NCI-H1436 (cell line): Measurements from ENCODE around the gene NXPH1.

Source experiments
- DNase-seq: peaks from one replicate; lab custom pipeline; 2025; lab: John Stamatoyannopoulos, UW

Gene NXPH1

DNA sequence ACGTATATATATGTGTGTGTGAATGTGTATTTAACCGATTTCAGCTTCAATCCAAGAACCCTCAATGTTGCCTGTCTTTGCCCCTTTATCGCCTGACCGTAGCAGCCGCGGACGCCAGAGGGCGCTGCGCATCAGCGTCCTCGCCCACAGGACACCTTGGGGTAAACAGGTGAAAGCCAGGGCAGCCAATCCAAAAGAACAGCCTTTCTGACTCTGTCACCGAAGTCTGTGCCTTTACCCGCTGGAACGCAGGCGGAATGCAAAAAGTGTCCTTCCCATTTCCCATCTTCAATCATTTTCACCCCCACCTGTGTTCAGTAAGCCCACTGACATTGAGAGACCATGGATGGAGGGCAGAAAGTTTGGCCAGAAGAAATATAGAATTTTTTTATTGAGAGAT is 3.6 kb downstream of the NXPH1 start:
- no peak for DNase-seq

DNA sequence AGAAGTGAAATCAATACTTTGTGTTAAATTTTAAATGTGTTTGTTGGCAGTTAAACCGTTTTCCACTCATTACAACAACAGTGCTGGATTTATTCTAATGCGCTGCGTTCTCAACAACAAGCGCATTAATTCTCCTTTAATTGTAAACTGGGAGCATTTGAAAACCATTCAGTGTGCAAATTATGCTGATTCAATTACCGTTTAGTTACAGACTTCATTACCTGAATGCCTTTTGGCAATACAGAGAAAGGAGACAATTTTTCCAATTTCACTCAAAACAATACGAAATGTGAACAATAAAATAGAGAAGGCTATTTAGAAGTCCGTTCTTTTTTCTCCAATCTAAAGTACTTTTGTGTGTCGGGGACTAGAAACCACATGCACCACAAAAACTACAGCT is 4.2 kb downstream of the NXPH1 start:
- DNase-seq, result no peak

DNA sequence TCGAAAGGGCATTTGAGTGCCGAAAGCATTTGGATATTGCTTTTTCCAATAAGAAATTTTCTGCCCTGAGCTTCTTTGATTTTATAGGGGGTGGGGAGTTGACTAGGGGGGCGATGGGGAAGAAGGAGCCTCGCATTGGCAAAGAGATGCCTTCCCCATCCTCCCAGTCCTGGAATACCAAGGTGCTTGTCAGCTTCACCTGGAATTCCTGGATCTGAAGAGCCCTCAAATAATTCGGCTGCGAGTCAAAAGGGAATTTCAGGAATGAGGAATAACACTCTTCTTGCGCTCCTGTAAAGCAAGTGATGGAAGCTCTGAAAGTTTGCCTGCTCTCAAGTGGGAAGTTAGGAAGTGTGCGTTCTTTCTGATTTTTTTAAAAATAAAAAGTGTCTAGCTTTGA is 7.3 kb downstream of the NXPH1 start:
- no peak for DNase-seq

DNA sequence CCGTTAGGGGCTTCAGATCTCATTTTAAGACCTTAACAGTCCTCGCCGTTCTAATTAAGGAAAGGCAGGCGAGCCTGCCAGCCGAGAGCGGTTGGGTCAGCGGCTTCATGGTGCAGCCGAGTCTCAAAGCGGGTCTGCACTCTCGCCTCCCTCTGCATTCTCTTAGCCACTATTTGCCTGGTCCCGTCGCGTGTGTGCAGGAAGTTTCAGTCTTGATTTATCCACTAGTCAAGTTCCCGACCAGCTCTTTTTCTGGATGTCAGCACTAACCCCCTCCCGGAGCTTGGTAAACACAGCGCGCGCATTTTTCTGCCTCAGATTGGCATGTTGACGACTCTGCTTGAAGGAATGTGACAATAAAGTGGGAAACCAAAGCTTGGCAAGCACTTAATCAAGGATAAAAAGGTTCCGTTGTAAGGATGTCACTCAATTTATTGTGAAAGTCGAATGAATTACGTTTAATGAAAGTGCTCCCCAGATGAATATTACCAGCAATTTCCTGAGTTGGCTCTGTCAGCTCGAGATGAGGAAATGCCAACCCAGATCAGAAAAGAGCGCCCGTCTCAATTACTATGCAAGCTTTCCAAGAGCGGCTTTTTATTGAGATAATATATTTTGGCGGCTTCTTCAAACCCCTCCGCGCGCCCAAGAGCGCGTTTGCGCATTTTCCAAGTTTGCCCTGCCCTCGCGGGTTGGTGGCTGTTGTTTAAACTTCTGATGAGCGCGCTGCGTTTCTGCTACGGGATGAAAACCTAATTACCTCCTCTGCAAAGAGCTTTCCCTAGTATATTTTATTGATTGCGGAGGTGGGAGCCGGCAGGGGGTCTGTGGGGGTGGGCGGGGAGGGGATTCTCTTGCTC is 7.9 kb downstream of the NXPH1 start:
- DNase-seq, result no peak

DNA sequence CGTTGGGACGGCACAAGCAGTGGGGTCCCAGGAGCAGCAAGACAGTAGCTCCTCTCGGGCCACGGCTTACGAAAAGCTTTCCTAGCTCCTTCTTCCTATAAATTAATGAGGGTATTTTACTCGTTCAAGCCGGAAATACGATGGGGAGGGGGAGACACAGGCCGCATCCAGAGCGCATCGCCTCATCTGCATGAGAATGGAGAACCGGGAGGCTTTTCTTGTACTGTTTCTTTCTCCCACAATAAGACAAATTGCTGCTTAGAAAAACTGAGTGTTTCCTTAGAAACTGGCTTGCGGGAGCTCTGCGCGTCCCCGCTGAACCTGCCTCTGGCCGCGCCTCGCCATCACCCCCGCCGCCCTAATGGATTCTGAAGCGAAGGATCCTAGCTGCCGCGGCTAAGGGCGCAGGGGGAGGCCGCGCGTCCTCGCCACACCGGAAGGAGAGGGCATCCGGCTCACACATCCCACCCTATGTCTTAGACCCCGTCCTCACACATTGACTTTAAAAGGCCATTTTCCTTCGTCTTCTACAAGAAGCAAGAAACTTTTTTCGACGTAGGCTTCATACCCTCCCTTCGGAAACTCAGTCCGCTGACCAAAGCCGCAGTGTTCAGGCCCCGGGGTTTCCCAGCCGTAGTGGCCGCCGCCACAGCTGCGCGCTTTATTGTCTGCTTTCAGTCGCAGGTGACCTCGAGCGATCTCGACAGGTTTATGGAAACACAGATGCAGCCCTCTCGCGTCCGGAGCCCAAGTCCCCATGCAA is 8.8 kb downstream of the NXPH1 start:
- no peak for DNase-seq

DNA sequence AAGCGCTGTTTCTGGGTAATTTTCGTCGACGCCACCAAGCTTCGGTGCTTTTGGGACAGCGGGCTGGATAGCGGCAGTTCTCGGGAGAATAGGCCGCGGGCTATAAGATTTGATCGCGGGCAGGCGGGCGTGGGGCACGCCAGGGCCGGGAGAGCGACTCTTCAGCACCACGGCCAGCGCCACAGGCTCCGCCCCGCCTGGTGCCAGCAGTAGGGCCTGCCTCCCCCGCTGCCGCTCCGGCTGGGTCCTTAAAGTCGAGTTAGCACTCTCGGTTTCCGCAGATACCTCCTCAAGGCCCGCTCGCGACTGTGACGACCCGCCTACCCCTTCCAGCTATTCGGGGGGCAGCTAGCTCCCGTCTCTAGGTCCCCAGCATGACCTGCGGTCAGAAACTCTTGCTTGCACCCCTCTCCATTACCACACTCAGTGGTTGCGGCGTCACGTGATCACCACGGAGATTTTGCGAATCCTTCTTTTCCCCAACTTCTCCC is 9.4 kb downstream of the NXPH1 start:
- DNase-seq, result no peak

DNA sequence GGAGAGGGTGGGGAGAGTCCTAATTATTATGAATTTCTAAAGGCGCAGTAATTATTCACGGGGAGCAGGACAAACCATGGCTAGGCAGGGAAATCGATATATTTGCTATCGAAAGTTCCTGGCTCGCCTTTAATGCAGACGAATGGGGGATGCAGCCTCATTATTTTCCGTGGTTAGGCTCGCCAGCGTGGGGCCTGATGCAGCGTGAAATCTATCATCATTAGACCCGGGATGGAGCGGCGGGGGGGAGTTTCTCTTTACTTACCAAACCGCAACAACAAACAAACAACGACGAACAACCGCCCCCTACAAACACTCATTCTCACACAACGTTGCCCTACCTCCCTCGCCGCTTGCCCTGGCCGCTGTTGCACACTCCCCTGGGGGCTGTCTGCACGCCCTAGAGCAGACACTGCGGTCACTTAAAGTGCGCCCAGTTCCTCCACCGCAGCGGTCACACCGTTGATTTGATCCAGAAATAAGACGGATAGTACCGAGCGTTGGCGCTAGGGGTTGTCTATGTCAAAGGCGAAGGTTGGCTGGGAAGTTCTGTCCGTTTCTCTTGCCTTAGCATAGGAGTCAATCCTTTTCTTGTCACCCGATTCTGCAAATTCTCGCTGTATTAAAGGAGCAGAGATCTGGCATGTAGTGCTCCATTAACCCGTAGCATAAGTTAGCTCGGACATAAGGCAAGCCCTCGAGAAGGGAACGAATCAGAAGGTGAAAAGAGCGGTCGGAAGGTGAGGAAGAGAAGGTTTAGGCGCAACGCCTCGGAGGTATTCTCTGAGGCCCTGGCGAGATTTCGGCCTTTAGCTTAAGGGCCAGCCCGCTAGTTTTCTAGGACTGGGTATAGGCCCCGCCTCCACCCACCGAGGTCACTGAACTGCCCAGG is 10.4 kb downstream of the NXPH1 start:
- DNase-seq, result no peak

DNA sequence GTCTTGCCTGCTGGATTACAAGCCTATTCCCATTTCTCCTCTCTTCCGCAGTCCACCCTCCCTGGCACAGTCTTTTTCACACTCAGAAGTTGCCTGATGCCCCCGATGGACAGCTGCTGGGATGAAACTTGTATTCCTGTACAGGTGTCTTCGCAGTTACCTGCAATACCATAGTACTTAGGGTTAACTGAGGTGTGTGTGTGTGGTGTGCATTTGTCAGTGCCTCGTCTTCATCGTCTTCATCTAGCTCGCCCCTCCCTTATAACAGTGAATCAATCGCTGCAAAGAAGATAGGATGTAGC is 11.0 kb downstream of the NXPH1 start:
- DNase-seq, result no peak

DNA sequence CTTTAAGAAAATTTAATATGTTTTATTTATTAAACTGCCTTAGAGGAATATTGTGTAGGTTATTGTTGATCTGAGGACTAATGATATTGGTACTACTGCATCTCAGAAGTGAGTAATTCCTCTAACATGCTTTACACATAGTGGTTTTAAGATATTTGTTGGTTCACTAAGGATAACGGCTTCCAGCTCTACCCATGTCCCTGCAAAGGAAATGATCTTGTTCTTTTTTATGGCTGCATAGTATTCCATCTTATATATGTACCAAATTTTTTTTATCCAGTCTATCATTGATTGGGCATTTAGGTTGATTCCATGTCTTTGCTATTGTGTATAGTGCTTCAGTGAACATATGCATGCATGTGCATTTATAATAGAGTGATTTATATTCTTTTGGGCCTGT is 20.1 kb downstream of the NXPH1 start:
- no peak for DNase-seq

DNA sequence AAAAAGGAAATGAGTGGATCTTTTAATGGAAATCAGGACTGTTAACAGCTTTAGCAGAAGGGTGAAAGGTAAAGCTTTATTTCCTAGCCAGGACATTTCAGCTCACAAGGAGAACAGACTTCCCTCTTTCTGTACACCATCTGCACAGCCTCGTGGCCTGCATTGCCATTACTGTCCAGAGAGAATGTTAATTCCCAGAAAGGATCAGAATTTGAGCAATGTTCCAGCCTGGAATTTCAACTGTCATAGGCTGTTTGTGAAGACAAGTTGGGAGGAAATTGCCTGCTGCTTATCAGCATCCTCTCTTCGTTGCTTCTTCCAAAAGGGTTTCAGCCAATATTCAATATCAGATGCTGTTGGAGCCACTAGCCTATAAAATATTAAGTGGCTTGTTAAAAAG is 22.0 kb downstream of the NXPH1 start:
- no peak for DNase-seq

DNA sequence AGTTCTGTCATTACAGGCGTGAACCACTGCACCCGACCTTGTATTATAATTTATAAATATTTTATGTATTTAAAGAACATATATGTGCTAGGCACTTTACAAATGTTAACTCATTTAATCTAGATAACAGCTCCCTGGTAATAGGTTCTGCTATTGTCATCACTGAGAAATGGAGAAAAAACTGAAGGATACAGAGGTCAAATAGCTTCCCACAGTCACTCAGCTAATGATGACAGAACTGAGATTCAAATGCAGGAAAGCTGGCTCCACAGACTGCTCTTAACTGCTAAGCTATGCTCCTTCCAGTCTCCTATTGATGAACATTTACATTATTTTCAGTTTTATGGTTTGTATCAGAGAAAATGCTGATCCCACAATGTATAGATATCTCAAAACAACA is 28.9 kb downstream of the NXPH1 start:
- no peak for DNase-seq

DNA sequence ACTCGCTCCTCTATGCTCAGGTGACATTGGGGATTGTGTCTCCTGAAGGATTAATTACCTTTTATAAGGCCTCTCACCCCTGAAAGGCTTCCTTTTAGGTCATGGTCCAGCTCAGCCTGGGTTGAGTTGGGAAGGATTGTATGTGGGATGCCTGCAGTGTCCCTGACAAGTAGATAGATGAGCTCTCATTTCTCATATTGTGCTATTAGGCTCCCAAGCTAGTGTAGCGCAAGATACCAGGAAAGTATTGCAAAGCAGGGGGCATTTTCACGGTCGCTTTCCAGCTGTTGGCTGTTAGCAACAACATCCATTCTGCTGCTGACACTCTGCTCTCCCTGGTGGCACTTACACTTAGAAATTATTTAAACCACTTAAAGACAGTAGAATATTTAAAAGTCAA is 31.9 kb downstream of the NXPH1 start:
- DNase-seq, result no peak

DNA sequence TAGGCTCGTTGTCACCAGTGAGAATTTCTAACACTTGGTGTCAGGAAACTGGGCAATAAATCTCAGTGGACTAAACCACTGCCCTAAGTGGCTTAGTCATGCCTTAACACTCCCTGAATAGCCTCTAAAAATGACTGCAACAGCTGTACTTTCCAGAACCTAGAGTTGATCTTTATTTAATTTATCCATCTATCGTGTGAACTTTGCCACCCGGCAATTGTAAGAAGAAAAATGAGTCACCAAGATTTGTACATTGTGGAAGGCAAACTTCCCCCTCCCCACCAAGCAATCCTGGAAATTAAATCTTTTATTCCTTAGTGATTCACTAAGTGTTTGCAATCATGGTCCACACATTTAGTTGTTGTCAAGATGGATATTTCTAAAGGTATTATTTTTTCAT is 47.1 kb downstream of the NXPH1 start:
- no peak for DNase-seq

DNA sequence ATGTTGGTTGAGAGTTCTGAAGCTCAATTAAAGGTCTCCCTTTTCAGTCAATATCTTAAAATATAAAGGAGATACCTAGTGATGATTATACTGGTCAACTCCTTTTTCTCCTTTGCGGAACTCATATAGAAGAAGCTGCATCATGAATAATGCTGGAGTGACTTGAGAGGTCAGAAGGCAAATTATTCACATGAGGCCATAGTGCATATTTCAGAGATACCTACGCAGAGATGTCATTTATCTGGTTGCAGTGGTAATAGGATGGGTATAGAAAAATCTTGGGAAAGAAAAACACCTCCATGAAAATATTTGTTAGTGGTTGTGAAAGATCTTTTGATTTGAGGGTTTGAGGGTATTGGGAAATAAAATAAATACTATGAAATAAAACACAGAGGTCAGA is 47.7 kb downstream of the NXPH1 start:
- no peak for DNase-seq

DNA sequence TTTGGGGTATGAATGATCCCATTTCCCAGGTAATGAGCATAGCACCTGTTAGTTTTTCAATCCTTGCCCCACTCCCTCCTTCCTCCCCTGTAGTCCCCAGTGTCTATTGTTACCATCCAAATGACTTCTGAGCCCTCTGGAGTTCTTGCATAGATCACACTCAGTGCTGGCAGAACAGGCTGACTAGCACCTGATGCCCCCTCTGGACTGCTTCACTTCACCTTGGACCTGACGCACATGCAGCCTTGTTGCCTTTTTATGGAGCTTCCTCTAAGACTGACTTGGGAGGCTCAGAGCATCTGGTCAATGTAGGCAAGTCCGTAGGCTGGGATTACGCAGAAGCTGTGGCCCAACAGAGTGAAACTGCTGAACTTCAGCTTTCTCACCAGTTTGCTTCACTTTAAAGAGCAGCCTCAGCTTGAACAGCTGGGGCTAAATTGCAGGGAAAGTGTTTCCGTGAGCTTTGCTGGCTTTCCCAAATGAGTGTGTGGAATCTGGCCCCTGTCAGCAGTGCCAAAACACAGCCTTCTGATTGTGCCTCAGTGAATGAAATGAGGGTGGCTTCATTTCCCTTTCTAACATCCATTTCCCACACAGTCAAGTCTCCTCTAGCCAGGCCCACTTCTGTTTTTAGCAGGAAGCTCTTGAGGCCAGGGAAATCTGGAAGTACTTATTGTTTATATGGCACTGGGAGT is 48.5 kb downstream of the NXPH1 start:
- DNase-seq, result no peak

DNA sequence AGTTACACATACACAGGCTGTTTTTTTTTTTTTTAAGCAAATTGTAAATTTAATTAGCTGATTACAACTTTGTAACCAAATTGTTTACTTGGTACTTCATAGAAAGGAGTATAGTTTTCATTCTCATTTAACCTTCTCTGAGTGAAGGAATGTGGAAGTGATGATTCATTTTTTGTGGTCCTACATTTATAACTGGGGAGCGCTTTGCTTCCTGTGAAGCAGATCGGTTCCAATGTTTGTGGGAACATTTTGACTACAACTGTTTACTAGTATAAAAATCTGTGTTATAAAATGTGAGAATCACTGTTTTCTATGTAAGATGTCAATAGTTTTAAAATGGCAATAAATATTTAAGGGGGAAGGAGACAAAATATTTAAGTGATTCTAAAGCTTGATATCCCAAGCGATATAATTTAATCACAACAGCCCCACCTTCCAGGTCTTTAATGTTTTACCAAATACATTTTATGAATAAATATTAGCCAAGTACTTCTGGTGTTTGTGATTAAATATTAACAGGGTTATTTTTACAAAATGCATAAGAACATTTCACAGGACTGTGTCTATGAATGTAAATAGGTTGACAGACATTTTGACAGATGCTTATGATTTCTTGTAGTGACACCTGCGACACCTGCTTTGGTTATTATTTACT is 57.1 kb downstream of the NXPH1 start:
- DNase-seq, result no peak

DNA sequence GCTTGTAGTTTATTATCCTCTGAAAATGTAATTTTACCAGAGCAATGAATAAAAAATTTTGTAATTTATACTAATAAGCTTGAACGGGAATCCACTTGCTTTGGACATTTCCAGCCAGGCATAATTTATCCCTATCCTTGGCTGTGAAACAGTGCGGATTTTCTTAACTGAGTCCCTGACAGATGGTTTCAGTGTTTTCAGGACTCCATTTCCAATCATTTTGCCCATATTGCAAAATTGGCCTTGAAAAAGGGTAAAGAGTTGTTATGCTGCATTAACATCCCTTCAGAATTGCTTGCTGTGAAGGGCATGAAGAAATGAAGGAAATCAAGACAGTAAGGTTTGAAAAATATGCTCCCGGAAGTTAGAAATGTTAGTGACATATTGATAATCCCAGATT is 57.7 kb downstream of the NXPH1 start:
- DNase-seq, result no peak

DNA sequence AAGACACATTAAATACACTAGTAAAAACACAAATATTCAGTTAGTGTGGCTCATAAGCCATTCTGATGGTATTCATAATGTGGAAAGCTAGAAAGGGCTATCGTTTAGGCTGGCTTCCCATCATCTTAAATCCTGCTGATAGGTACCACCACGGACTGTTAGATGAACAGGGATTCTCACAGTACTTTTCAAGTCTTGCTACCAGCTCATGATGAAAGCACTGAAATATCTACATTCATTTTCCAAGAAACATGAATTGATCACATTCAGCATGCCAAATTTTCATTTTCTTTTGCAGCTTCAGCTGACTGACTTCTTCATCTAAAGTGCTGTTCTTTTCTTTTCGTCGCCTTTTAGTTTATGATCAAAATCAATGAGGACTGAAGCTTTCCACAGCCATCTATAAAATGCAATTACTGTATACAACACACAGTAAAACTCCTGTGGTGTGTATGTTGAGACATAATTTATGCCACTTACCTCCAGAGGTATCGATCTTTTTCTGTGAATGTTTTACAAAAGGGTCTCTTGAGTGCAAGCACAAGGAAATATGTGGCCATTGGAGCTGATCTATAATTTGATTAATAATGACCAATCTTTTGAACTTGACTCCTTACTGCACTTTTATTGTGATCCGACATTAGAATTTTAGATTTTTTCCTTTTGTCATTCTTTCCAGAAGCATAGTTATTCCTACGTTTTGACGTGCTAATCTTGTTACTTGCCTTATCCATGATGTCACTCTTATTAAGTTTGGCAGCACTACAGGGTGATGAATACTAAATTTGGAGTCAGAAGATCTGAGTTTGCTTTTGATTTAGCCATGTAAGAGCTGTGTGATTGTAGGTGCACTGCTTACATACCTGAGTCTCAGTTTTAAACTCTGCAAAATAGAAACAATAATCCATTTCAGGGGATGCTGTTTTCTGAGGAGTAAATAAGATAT is 58.4 kb downstream of the NXPH1 start:
- no peak for DNase-seq

DNA sequence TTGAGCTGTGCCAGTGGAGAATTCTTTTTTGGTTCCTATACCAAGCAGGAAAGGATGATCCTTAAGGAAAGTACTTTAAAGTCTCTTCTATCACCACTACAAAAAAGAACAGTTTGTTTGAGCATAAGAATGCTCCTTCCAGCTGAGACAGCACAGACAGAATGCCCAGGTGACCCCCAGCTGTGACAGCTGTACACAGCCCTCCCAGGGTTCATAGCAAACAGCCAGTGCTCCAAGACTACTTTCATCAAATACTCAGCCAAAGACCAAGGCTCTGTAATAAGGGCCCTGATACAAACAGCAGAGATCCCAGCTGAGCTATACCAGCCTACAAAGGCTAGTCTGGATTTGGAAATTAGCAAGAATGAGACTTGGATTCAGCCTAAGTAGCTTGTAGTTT is 65.7 kb downstream of the NXPH1 start:
- no peak for DNase-seq

DNA sequence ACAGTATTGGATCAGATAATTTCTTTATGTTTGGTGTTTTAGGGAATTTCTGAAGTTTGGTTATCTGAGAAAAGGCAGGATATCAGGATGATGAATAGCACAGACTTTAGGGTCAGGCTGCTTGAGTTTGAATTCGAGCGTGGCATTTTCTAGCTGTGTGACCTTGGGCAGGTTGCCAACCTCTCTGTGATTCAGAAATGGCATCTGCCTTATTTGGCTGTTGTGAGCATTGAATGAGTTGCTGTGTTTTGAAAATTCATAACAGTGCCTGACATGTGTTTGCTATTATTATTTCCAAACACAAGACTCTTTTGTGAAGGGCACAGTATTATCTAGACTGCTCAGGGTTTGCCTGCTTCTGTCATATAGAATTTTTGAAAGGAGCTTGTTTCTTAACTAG is 66.9 kb downstream of the NXPH1 start:
- DNase-seq, result no peak
